Osteocyte (in vitro differentiated cells): ENCODE measurements around the gene ARHGDIB. TPM values are rescaled to one million over a fixed set of nuclear protein-coding genes. Genes with fewer than 3 reads are reported as not detected.

Experiments used
- DNase-seq: peaks from one replicate; pipeline ENCODE4 v3.0.0; 2021; ENCODE audit warnings: mixed read lengths; ENCODE audit not compliant: unreplicated experiment; ENCODE audit errors: extremely low spot score
- H3K27ac Mint-ChIP-seq: one replicate; pipeline ENCODE4 v1.8.0; 2021; ENCODE audit warnings: mild to moderate bottlenecking, mixed read lengths; ENCODE audit not compliant: unreplicated experiment
- H3K27me3 Mint-ChIP-seq: one replicate; pipeline ENCODE4 v1.8.0; 2021; ENCODE audit warnings: mixed read lengths; ENCODE audit not compliant: unreplicated experiment
- H3K36me3 Mint-ChIP-seq: one replicate; pipeline ENCODE4 v1.8.0; 2021; ENCODE audit warnings: mixed read lengths; ENCODE audit not compliant: unreplicated experiment
- H3K4me1 Mint-ChIP-seq: one replicate; pipeline ENCODE4 v1.8.0; 2021; ENCODE audit warnings: mixed read lengths; ENCODE audit not compliant: unreplicated experiment
- H3K4me3 Mint-ChIP-seq: one replicate; pipeline ENCODE4 v1.8.0; 2021; ENCODE audit warnings: mild to moderate bottlenecking, moderate library complexity, mixed read lengths; ENCODE audit not compliant: unreplicated experiment
- H3K9me3 Mint-ChIP-seq: one replicate; pipeline ENCODE4 v1.8.0; 2021; ENCODE audit warnings: mixed read lengths; ENCODE audit not compliant: unreplicated experiment
- total RNA-seq: library from RNA; stranded (reverse); gene quantifications from 2 replicates; pipeline ENCODE4 v1.2.1, GENCODE V29; 2021
- TF ChIP-seq, protein P1 (sequence below): fragments of 200-600 bp; sonication (generic); IDR thresholded peaks from 2 replicates; pipeline ENCODE4 v1.5.0; 2021; ENCODE audit warnings: antibody characterized with exemption, mild to moderate bottlenecking, moderate library complexity

ARHGDIB gene
- total RNA-seq, 1 donor from 2014 or later, result 14.4 TPM

DNA sequence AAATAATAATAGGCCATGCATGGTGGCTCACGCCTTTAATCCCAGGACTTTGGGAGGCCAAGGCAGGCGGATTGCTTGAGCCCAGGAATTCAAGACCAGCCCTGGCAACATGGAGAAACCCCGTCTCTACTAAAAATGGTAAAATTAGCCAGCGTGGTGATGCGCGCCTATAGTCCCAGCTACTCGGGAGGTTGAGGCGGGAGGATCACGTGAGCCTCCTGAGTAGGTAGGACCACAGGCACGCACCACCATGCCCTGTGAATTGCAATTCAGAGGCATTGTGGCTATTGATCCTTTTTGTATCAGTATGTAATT lies 2.3 kb downstream of the ARHGDIB start:
- H3K4me3 Mint-ChIP-seq, result no peak overlapping the region
- TF ChIP-seq, protein P1, sequence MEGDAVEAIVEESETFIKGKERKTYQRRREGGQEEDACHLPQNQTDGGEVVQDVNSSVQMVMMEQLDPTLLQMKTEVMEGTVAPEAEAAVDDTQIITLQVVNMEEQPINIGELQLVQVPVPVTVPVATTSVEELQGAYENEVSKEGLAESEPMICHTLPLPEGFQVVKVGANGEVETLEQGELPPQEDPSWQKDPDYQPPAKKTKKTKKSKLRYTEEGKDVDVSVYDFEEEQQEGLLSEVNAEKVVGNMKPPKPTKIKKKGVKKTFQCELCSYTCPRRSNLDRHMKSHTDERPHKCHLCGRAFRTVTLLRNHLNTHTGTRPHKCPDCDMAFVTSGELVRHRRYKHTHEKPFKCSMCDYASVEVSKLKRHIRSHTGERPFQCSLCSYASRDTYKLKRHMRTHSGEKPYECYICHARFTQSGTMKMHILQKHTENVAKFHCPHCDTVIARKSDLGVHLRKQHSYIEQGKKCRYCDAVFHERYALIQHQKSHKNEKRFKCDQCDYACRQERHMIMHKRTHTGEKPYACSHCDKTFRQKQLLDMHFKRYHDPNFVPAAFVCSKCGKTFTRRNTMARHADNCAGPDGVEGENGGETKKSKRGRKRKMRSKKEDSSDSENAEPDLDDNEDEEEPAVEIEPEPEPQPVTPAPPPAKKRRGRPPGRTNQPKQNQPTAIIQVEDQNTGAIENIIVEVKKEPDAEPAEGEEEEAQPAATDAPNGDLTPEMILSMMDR, result no peak
- no peak for DNase-seq

DNA sequence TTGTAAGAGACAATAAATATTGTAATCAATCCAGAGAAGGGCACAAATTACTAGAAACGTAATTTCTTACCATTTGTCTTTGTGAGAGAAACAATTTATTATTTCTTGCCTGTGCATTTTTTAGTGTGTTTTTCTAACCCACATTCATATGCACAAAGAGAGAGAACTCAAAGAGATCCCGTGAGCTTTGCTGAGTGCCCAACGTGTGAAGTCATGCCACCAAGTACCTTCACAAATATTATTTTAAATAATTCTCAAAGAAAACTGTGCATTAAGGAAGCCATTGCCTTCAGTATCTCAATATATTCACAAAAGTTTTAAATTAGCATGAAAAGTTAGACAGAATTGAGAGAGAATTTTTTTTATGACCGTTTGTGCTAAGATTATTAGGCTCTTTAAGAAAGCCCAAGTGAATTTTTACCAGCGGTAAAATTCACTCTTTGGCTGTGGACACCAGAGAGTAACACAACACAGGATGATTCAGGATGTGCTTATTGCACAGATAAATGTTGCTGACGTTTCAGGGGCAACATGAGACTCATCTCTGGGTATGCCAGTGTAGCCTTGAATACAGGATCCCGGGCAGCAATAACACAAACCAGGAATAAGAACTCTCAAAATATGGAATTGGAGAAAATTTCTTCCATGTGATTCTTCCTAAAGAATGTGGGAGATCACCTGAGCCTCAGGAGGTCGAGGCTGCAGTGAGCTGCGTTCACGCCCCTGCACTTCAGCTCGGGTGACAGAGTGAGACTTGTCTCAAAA lies 2.9 kb downstream of the ARHGDIB start:
- peak overlapping the region; percentile 86 for H3K27ac Mint-ChIP-seq
- H3K4me3 Mint-ChIP-seq, result no peak overlapping the region
- H3K4me1 Mint-ChIP-seq, result peaks cover 45% of the 10 kb centered on the region
- no peaks in the 10 kb centered on the region for H3K27me3 Mint-ChIP-seq
- no peak for DNase-seq
- H3K36me3 Mint-ChIP-seq, result no peaks in the 10 kb centered on the region
- H3K9me3 Mint-ChIP-seq, result no peaks in the 10 kb centered on the region
- TF ChIP-seq, protein P1, result no peak

More for the DNA sequence above, 2.3 kb downstream of the ARHGDIB start:
- Mint-ChIP-seq H3K27me3 (no peaks in the 10 kb centered on the region), H3K27ac (peak overlapping the region; percentile 86), H3K9me3 (no peaks in the 10 kb centered on the region), H3K4me1 (peaks cover 45% of the 10 kb centered on the region), H3K36me3 (no peaks in the 10 kb centered on the region)

DNA sequence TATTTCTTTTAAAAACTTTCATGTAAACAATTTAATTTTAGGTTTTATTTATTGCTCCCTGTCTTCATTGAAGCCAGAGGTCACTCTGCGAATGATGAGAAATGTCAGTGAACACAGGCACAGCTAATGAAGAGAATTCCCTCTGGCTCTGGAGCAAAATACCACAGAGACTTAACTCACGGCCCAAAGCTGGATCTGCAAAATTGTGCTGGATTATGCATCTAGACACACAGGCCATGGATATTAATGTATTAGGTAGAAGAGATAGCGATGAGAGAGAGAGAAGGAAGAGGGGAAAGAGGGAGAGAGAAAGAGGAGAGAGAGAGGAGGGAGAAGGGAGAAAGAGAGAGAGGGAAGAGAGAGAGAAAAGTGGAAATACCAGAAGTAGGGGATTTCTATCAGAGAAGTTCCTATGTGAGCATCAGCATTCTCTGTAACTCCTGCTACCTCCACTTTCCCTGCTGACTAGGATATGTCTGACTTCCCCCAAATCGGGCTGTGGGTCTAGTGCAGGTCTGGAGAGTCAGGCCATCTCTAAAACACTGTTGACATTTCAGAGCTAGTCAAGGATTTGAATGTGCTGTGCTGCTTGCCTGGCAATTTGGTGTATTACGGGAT lies 3.7 kb downstream of the ARHGDIB start:
- Mint-ChIP-seq H3K27ac (peak overlapping the region; percentile 86), H3K9me3 (no peaks in the 10 kb centered on the region), H3K36me3 (no peaks in the 10 kb centered on the region), H3K4me1 (peaks cover 50% of the 10 kb centered on the region), H3K4me3 (no peak overlapping the region), H3K27me3 (no peaks in the 10 kb centered on the region)
- no peak for DNase-seq
- TF ChIP-seq, protein P1, result no peak

DNA sequence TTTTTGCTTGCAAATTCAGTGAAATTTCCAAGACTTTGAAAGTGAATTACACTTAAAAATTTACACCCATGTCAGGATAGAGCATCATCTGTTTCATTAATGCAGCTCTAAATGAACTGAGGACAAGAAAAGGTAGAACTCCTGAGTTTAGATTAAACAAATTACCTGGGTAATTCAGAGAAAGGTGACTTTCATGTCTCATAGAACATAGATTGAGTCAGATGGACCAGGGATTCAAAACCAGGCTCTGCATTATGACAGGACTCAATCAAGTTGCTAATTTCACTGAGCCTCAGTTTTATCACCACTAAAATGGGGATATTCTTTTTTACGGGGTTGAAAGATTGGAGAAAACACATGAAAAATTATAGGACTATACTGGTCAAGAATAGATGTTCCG lies 4.5 kb downstream of the ARHGDIB start:
- TF ChIP-seq, protein P1, result no peak
- no peaks in the 10 kb centered on the region for H3K27me3 Mint-ChIP-seq
- H3K36me3 Mint-ChIP-seq, result no peaks in the 10 kb centered on the region
- H3K27ac Mint-ChIP-seq, result no peak overlapping the region
- no peaks in the 10 kb centered on the region for H3K9me3 Mint-ChIP-seq
- no peak overlapping the region for H3K4me3 Mint-ChIP-seq
- DNase-seq, result no peak
- H3K4me1 Mint-ChIP-seq, result peaks cover 57% of the 10 kb centered on the region

DNA sequence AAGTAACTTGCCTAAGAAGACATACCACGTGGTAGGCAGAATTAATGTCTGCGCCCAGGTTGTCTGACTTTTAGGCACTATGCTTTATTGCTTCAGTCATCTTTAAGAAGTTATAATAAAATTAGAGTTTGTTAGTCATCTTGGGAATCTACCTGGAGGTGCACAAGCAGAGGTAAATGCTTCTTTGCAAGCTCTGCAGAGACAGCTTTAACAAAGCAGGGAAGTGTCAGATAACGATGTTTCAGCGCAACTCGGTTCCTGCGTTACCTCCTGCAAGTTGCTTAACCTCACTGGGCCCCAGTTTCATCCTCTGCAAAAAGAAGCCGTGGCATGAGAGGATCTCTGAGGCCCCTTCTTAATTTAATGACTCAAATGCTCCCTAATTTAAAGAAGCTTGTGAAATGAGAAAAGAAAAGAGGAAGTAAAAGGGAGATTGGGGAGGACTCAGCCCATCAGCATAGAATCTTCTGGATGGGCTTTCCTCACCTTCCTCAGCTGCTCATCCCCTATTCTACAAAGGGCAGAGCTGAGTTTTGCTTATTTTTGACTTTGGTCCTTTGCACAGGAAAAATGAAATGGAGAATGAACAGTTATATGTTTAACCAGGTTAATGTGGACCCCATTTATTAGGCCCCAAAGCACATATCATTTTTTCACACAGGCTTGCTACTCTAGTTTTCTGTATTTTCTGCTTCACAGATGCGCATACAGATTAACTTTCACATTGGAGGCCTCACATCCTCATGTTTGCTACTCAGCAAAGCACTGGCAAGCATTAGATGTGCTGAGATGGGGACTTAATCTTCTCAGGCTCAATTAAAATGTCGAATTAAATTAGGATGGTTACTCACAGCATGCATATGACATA lies 5.1 kb downstream of the ARHGDIB start:
- Mint-ChIP-seq H3K4me1 (peaks cover 59% of the 10 kb centered on the region), H3K9me3 (no peaks in the 10 kb centered on the region), H3K27me3 (no peaks in the 10 kb centered on the region), H3K36me3 (no peaks in the 10 kb centered on the region), H3K4me3 (no peak overlapping the region), H3K27ac (no peak overlapping the region)
- TF ChIP-seq, protein P1, result no peak
- no peak for DNase-seq
